Measurements from ENCODE around the gene PRKAG2.

Gene PRKAG2

GRCh38 chr7:151819866-151820265 lies 57.0 kb downstream of the PRKAG2 start:
- H4K20me1 ChIP-seq (ENCODE audit: control insufficient read depth, insufficient read depth, low read depth, low read length), result no peaks in the 10 kb centered on the region
- H3K9me3 ChIP-seq (ENCODE audit: control insufficient read depth, insufficient read depth, low read length), result no peaks in the 10 kb centered on the region
- no peaks in the 10 kb centered on the region for H3K9me2 ChIP-seq (replicated peaks; ENCODE audit: control insufficient read depth, low read length)
- no peaks in the 10 kb centered on the region for H3F3A ChIP-seq (ENCODE audit: control insufficient read depth, insufficient read depth)
- no peak overlapping the region for H3K27ac ChIP-seq (ENCODE audit: low read depth, low read length)
- no peak overlapping the region for H3K4me2 ChIP-seq (ENCODE audit: low read length)
- H3K4me3 ChIP-seq (ENCODE audit: low read length), result no peak overlapping the region
- no peaks in the 10 kb centered on the region for H3K4me1 ChIP-seq (ENCODE audit: control insufficient read depth, low read length)
- no peaks in the 10 kb centered on the region; the same call in 1 of the 2 replicates for H3K27me3 ChIP-seq (ENCODE audit: control insufficient read depth, low read length)
- H3K36me3 ChIP-seq (ENCODE audit: control insufficient read depth, low read length), result no peaks in the 10 kb centered on the region
- no peaks in the 10 kb centered on the region for H3K79me2 ChIP-seq (ENCODE audit: control insufficient read depth, low read length)
- TF ChIP-seq CTCF (IDR thresholded peaks at IDR 0.05; ENCODE audit: low read depth, low read length, poor library complexity, severe bottlenecking), result no peak
- no peak for TF ChIP-seq EZH2phosphoT487 (IDR thresholded peaks at IDR 0.05; ENCODE audit: borderline replicate concordance, low read length)

GRCh38 chr7:151818674-151819519 lies 58.0 kb downstream of the PRKAG2 start:
- Histone ChIP-seq H3K4me1 (ENCODE audit: control insufficient read depth, low read length) (no peaks in the 10 kb centered on the region), H3K27ac (ENCODE audit: low read depth, low read length) (no peak overlapping the region), H3K36me3 (ENCODE audit: control insufficient read depth, low read length) (no peaks in the 10 kb centered on the region), H4K20me1 (ENCODE audit: control insufficient read depth, insufficient read depth, low read depth, low read length) (no peaks in the 10 kb centered on the region), H3K79me2 (ENCODE audit: control insufficient read depth, low read length) (no peaks in the 10 kb centered on the region), H3K4me2 (ENCODE audit: low read length) (no peak overlapping the region), H3K4me3 (ENCODE audit: low read length) (no peak overlapping the region), H3K9me3 (ENCODE audit: control insufficient read depth, insufficient read depth, low read length) (no peaks in the 10 kb centered on the region), H3K9me2 (replicated peaks; ENCODE audit: control insufficient read depth, low read length) (no peaks in the 10 kb centered on the region), H3F3A (ENCODE audit: control insufficient read depth, insufficient read depth) (no peaks in the 10 kb centered on the region), H3K27me3 (ENCODE audit: control insufficient read depth, low read length) (peaks cover 3% of the 10 kb centered on the region; the same call in 1 of the 2 replicates)
- no peak for TF ChIP-seq CTCF (IDR thresholded peaks at IDR 0.05; ENCODE audit: low read depth, low read length, poor library complexity, severe bottlenecking)
- no peak for TF ChIP-seq EZH2phosphoT487 (IDR thresholded peaks at IDR 0.05; ENCODE audit: borderline replicate concordance, low read length)

GRCh38 chr7:151817981-151818673 lies 58.8 kb downstream of the PRKAG2 start:
- no peaks in the 10 kb centered on the region for H3K9me2 ChIP-seq (replicated peaks; ENCODE audit: control insufficient read depth, low read length)
- H3K36me3 ChIP-seq (ENCODE audit: control insufficient read depth, low read length), result no peaks in the 10 kb centered on the region
- H3K9me3 ChIP-seq (ENCODE audit: control insufficient read depth, insufficient read depth, low read length), result no peaks in the 10 kb centered on the region
- peaks cover 3% of the 10 kb centered on the region; the same call in 1 of the 2 replicates for H3K27me3 ChIP-seq (ENCODE audit: control insufficient read depth, low read length)
- no peaks in the 10 kb centered on the region for H3K4me1 ChIP-seq (ENCODE audit: control insufficient read depth, low read length)
- no peaks in the 10 kb centered on the region for H3F3A ChIP-seq (ENCODE audit: control insufficient read depth, insufficient read depth)
- no peak overlapping the region for H3K4me3 ChIP-seq (ENCODE audit: low read length)
- no peaks in the 10 kb centered on the region for H3K79me2 ChIP-seq (ENCODE audit: control insufficient read depth, low read length)
- no peak for TF ChIP-seq CTCF (IDR thresholded peaks at IDR 0.05; ENCODE audit: low read depth, low read length, poor library complexity, severe bottlenecking)
- TF ChIP-seq EZH2phosphoT487 (IDR thresholded peaks at IDR 0.05; ENCODE audit: borderline replicate concordance, low read length), result no peak
- no peak overlapping the region for H3K4me2 ChIP-seq (ENCODE audit: low read length)
- H4K20me1 ChIP-seq (ENCODE audit: control insufficient read depth, insufficient read depth, low read depth, low read length), result no peaks in the 10 kb centered on the region
- H3K27ac ChIP-seq (ENCODE audit: low read depth, low read length), result no peak overlapping the region

All from DOHH2 (cell line).